ENCODE data around the gene PLXNC1.

The PLXNC1 gene

DNA sequence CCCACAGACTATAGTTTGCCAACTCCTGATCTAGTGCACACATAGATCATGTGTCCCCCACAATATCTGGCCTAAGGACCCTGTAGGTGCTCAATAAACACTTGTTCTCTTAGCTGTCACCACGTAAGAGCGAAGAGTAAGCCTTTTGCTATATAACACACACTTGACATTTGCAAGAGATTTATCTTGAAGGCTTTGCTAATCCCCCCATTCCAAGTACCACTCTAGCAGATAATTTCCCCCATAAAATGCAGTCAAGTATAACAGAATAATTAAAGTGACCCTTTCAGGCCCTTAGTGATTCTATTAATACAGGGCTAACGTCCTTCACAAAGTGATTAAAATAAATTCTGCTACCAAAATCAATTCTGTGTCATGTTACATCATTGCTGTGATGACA lies 87.5 kb downstream of the PLXNC1 start (continued):
- 0 out of 2 replicates have a peak, but pooled peaks have one; percentile 22 for TF ChIP-seq ZBTB8A (tag by site-specific recombination; IDR thresholded peaks at IDR 0.05)
- peak; percentile 77 for TF ChIP-seq ZNF664 (tag by site-specific recombination; IDR thresholded peaks at IDR 0.05)
- peak; percentile 67; the same call in 1 of the 2 replicates for TF ChIP-seq KLF16 (tag by site-specific recombination; IDR thresholded peaks at IDR 0.05)
- TF ChIP-seq, protein P1, sequence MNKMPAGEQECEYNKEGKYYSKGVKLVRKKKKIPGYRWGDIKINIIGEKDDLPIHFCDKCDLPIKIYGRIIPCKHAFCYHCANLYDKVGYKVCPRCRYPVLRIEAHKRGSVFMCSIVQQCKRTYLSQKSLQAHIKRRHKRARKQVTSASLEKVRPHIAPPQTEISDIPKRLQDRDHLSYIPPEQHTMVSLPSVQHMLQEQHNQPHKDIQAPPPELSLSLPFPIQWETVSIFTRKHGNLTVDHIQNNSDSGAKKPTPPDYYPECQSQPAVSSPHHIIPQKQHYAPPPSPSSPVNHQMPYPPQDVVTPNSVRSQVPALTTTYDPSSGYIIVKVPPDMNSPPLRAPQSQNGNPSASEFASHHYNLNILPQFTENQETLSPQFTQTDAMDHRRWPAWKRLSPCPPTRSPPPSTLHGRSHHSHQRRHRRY (tag by site-specific recombination; IDR thresholded peaks at IDR 0.05): no peak
- 0 out of 2 replicates have a peak, but pooled peaks have one; percentile 17 for TF ChIP-seq ZSCAN16 (tag by site-specific recombination; IDR thresholded peaks at IDR 0.05)
- TF ChIP-seq OSR2 (tag by site-specific recombination; IDR thresholded peaks at IDR 0.05): peak; percentile 93

DNA sequence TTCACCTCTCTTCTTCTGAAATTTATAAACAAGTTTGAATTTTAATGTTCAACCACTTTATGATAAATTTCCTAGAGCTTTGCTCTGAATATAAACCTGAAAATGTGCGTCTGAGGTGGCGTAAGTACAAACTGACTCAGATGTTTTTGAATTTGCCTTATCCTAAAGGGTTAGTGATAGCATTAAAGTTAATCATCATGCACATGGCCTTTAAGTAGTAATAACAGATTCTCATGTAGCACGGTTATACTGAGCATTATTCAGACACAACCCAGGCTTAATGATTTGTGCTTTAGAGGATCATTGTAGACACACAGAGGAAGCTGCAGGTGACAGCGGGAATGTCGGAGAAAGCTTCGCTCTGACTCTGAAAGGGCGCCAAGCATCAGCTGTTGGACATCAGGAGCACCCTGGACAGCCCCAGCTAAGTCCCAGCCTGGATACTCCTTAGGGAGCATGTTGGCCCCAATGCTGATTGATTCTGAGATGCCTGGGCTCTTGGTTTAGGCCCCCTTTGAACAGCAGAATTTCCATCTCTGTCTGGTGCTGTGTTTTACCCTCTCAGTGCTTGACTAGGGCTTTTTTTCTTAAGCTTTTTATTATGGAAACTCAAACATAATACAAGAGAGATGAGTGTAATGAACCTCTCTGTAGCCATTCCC lies 91.1 kb downstream of the PLXNC1 start:
- H3K4me3 ChIP-seq (ENCODE audit: low read depth, low read length): no peak overlapping the region
- H3K9me3 ChIP-seq (ENCODE audit: control insufficient read depth, insufficient read depth, low read depth, low read length): no peaks in the 10 kb centered on the region
- no peaks in the 10 kb centered on the region; the same call in 1 of the 2 replicates for H3K4me1 ChIP-seq (ENCODE audit: control insufficient read depth, insufficient read depth, low read length)
- ChIA-PET CTCF (no interaction called here), POLR2A (no interaction called here)
- no peaks in the 10 kb centered on the region for H3K36me3 ChIP-seq (ENCODE audit: control insufficient read depth in 2 of 2, insufficient read depth in 1 of 2, low read length in 2 of 2)
- no peak overlapping the region for H3K27ac ChIP-seq (ENCODE audit: extremely low read depth, low read depth, low read length)
- no peak for TF ChIP-seq TCF7L2 (IDR thresholded peaks at IDR 0.05; ENCODE audit: borderline replicate concordance, low read depth, low read length)
- TF ChIP-seq, protein P2, sequence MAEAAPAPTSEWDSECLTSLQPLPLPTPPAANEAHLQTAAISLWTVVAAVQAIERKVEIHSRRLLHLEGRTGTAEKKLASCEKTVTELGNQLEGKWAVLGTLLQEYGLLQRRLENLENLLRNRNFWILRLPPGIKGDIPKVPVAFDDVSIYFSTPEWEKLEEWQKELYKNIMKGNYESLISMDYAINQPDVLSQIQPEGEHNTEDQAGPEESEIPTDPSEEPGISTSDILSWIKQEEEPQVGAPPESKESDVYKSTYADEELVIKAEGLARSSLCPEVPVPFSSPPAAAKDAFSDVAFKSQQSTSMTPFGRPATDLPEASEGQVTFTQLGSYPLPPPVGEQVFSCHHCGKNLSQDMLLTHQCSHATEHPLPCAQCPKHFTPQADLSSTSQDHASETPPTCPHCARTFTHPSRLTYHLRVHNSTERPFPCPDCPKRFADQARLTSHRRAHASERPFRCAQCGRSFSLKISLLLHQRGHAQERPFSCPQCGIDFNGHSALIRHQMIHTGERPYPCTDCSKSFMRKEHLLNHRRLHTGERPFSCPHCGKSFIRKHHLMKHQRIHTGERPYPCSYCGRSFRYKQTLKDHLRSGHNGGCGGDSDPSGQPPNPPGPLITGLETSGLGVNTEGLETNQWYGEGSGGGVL (tag by site-specific recombination; IDR thresholded peaks at IDR 0.05): no peak
- TF ChIP-seq KLF7 (tag by site-specific recombination; IDR thresholded peaks at IDR 0.05; ENCODE audit: borderline replicate concordance): no peak
- TF ChIP-seq ZNF585B (tag by site-specific recombination; IDR thresholded peaks at IDR 0.05): no peak
- TF ChIP-seq ZNF548 (tag by site-specific recombination; IDR thresholded peaks at IDR 0.05): no peak
- no peak for TF ChIP-seq GLIS2 (tag by site-specific recombination; IDR thresholded peaks at IDR 0.05)
- no peak for TF ChIP-seq AEBP2 (tag by site-specific recombination; IDR thresholded peaks at IDR 0.05; ENCODE audit: borderline replicate concordance)
- no peak for TF ChIP-seq ZFHX2 (tag by site-specific recombination; conservative IDR thresholded peaks at IDR 0.05)
- TF ChIP-seq, protein P3, sequence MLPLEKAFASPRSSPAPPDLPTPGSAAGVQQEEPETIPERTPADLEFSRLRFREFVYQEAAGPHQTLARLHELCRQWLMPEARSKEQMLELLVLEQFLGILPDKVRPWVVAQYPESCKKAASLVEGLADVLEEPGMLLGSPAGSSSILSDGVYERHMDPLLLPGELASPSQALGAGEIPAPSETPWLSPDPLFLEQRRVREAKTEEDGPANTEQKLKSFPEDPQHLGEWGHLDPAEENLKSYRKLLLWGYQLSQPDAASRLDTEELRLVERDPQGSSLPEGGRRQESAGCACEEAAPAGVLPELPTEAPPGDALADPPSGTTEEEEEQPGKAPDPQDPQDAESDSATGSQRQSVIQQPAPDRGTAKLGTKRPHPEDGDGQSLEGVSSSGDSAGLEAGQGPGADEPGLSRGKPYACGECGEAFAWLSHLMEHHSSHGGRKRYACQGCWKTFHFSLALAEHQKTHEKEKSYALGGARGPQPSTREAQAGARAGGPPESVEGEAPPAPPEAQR (tag by site-specific recombination; IDR thresholded peaks at IDR 0.05): no peak
- TF ChIP-seq ZNF48 (tag by site-specific recombination; IDR thresholded peaks at IDR 0.05): no peak
- TF ChIP-seq HOXC10 (CRISPR knock-in tag; IDR thresholded peaks at IDR 0.05): no peak
- TF ChIP-seq, protein P4, sequence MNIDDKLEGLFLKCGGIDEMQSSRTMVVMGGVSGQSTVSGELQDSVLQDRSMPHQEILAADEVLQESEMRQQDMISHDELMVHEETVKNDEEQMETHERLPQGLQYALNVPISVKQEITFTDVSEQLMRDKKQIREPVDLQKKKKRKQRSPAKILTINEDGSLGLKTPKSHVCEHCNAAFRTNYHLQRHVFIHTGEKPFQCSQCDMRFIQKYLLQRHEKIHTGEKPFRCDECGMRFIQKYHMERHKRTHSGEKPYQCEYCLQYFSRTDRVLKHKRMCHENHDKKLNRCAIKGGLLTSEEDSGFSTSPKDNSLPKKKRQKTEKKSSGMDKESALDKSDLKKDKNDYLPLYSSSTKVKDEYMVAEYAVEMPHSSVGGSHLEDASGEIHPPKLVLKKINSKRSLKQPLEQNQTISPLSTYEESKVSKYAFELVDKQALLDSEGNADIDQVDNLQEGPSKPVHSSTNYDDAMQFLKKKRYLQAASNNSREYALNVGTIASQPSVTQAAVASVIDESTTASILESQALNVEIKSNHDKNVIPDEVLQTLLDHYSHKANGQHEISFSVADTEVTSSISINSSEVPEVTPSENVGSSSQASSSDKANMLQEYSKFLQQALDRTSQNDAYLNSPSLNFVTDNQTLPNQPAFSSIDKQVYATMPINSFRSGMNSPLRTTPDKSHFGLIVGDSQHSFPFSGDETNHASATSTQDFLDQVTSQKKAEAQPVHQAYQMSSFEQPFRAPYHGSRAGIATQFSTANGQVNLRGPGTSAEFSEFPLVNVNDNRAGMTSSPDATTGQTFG (tag by site-specific recombination; IDR thresholded peaks at IDR 0.05; ENCODE audit: borderline replicate concordance): no peak
- TF ChIP-seq ZNF174 (tag by site-specific recombination; IDR thresholded peaks at IDR 0.05): no peak
- TF ChIP-seq ZNF792 (tag by site-specific recombination; IDR thresholded peaks at IDR 0.05): no peak
- TF ChIP-seq ZNF624 (tag by site-specific recombination; IDR thresholded peaks at IDR 0.05): no peak
- no peak for TF ChIP-seq ZNF132 (tag by site-specific recombination; IDR thresholded peaks at IDR 0.05; ENCODE audit: borderline replicate concordance)
- TF ChIP-seq KLF17 (tag by site-specific recombination; IDR thresholded peaks at IDR 0.05): no peak

All from HEK293 (cell line).